Prostate gland (tissue), 2 donors: ENCODE results near the gene UNC119B.

ENCODE experiments used
- POLR2A ChIP-seq: fragments of 450-650 bp; IDR thresholded peaks from one replicate; pipeline ENCODE4 v1.6.1; 2016; ENCODE audit warnings: antibody characterized with exemption, mild to moderate bottlenecking
- POLR2AphosphoS5 ChIP-seq: sonication (generic); formaldehyde crosslinking; IDR thresholded peaks from one replicate; pipeline ENCODE4 v1.6.1; 2017; ENCODE audit warnings: antibody characterized with exemption
- TF ChIP-seq, protein P1 (sequence below), 4 experiments: fragments of 200-600 bp in 2 of 4; fragments of 450-650 bp in 2 of 4; sonication (generic) in 2 of 4; IDR thresholded peaks; 1 replicate in 3 of 4; 2 replicates in 1 of 4; pipeline ENCODE4 v1.5.1; 2016 to 2019; ENCODE audit warnings: antibody characterized with exemption in 4 of 4, mild to moderate bottlenecking in 2 of 4, moderate library complexity in 2 of 4

DNA sequence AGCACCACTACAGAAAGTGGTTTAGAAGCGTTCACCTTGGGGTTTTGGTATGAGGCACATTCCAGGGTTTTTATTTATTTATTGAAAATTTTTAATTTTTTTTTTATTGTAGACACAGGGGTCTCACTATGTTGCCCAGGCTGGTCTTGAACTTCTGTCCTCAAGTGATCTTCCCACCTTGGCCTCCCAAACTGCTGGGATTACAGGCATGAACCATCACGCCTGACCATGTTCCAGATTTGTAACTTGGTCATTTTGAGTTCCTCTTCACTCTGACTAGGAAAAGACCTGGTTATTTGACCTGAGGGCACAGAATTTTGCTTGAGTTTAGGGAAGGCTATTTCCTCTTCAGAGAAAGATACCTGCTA is 20.2 kb upstream of the UNC119B start:
- TF ChIP-seq, protein P1, sequence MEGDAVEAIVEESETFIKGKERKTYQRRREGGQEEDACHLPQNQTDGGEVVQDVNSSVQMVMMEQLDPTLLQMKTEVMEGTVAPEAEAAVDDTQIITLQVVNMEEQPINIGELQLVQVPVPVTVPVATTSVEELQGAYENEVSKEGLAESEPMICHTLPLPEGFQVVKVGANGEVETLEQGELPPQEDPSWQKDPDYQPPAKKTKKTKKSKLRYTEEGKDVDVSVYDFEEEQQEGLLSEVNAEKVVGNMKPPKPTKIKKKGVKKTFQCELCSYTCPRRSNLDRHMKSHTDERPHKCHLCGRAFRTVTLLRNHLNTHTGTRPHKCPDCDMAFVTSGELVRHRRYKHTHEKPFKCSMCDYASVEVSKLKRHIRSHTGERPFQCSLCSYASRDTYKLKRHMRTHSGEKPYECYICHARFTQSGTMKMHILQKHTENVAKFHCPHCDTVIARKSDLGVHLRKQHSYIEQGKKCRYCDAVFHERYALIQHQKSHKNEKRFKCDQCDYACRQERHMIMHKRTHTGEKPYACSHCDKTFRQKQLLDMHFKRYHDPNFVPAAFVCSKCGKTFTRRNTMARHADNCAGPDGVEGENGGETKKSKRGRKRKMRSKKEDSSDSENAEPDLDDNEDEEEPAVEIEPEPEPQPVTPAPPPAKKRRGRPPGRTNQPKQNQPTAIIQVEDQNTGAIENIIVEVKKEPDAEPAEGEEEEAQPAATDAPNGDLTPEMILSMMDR (IDR thresholded peaks at IDR 0.05), result no peak
- TF ChIP-seq POLR2AphosphoS5 (no peak), POLR2A (no peak)
